ENCODE results near the gene ZGRF1.
"Not testable (repeated sequence)": the region's sequence is repeated elsewhere in the genome, so short reads cannot be mapped to it uniquely, and the experiment has no call there.

ZGRF1 gene

DNA sequence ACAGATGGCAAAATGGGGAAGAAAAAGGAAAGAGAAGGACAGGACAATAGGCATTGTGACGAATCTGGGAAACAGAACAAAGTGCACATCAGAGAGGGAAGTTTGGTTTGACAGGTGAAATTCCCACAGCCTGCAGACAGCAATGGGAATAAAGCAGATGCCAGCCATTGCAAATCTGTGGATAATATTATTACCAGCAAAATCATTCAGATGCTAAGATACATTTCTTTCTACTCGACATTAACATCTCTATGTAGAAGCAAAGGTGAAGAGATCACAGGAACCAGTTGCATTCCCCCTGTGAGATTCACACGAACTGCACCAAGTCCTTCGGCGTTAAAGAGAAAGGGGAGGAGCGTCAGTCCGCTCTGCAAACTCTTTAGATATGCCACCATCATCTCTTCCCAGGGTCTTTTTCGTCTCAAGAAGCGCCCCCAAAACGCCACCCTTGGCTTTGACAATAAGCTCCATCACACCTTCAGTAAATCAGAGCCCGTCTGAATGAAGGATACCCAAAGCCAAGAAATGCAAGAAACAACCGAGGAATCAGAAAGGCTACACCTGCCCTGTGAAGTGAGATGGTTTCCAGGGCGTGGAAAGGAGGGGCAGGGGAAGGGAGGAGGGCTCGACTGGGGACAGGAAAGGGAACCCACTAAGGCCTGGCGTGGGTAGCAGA, 122.6 kb downstream of the ZGRF1 start:
- DNase-seq, result no peak

DNA sequence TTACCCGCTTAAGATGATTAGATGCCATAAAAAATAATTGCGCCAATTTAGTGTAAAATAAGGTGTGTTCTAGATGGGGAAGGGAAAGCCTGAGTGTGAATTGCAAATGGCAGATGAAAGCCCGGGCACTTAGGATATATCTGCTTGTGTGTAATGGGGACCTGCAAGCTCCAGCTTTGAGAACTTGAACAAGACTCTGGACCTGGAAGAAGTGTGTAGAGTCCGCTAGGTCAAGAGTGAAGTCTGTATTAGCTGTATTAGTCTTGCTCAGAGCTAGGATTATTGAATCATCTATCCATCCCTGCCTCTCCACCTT, 124.9 kb downstream of the ZGRF1 start:
- DNase-seq, result no peak

DNA sequence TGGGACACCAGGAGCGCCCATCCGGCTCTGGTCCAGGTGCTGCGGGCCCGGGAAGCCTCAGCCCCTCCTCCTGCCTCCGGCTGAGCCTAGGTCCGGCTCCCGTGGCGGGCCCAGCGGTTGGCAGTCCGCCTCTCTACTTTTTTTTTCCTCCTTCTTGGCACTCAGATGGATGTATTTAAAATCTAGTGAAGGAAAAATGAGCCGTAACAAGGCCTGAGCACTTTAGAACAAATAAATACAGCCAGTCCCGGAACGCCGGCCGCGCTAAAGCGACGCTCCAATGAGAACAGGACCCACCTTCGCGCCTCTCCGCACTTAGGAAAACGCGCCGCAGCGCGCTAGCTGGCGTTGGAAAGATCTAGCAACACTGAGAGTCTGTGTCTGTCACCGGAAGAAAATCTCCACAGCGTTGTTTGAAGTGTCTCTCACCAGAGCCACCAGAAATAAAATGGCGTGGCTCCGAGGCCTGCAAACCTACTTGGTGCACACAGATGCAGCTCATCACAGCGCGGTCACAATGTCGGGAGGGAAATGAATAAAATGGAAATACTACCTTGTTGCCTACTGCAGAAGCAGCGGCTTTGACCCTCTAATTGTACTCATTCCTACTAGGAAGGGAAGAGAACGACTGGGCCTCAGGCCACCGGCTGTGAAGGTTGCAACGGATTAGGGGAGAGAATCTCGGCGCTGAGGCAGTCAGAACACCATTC, 125.5 kb downstream of the ZGRF1 start:
- no peak for DNase-seq

DNA sequence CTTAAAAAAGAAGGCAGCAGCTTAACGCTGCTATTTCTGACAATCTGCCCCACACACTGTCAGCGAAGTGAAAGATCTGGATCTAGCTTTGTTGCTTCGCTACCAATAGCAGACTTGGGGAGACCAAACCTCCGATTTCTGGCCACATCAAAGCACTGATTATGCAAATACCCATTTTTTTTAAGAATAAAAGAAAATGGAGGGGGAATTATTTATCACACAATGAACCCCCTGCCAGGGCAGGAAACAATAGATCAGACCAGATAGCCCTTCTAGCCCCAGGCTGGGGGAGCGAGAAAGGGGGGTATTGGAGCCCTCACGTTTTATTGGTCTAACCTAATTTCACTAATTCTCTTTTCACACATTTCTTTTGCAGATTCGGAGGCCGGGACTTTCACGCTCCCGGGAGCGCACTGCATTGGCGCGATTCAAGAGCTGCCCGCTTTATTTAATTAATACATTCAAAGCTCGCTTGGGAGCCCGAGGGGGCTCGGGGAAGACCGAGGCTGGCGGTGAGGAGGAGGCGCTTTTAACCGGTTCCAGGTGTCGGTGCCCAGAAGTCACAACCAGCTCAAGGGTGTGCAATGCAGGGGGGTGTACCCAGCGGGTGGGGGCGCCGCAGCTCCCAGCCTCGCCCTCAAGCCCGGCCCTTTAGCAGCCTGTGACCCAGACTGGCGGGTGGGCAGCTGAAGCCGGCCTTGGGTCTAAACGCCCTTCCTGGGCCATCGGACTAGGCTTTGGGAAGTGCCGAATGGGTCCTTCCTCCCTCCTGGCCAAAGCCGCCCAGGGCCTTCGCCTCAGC, 126.2 kb downstream of the ZGRF1 start:
- no peak for DNase-seq

DNA sequence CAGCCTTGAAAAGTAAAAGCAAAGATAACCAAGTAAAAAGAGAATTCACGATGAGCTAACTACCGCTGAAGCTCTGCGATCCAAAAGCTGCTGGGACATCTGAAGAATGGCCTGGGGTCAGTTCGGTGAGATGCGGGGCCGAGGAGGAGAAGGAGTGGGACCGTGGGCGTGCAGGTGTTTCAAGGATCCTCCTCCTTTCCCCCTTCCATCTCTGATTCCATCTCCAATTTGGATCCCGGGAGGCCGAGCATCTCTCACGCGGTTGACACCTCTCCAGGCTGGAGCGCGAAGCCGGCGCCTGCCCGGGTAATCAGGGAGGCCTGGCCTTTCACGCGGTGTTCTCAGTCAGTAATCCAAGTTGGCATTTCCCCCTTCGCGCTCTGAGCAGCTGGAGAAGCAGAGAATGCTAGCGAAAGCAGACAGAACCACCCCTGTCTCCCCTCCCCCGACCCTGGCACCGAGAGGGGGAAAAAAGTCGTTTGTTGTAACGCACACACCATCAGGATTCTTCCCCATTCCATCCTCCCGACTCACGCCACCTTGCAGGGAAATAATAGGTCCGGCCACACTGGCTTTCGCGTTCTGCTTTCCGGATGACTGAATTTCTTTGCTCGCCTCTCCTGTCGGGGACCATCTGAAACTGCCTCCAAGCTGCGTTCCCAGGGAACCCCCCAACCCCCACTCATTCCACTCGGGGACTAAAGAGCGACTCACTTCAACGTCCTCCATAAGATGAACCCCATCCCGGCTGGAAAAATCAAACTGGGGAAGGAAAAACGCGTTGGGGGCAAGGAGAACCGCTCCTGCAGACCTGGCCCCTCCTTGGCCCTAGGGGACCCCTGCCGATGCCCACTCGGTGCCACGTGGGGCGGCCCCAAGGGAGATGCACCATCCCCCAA, 127.2 kb downstream of the ZGRF1 start:
- no peak for DNase-seq

DNA sequence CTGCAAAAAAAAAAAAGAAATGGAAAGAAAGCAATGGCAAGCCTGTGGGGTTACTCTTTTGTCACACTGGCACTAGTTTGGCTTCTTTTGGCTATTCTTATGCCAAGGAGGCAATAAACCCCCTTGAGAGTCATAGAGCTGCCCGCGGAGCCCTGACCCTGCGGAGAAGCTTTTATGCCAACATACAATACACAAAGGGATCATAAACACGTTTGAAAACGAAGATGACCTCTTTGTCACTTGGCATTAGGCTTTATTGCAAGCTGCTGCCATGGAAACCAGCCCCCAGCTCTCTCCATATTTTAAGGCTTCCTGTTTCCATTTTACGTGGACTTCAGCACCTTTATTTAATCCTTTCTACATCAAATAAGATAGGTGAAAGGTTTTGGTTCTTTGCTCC, 128.4 kb downstream of the ZGRF1 start:
- DNase-seq, result no peak

DNA sequence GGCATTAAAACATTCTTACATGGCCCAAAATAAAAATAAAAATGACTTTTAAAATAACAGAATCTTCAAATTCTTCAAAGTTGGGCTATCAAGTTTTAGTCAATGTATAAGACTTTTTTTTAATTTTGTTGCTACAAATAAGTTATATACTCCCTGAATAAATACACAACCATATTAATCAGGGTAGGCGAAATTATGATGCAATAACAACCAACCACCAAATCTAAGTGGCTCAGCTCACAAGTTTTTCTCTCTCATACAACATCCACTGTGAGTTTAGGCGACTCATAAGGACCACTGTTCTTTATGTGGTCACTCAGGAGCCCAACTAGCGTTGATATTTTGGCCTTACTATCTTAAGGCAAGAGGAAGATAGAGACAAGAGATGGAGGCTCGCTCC, 131.9 kb downstream of the ZGRF1 start:
- DNase-seq, result no peak

DNA sequence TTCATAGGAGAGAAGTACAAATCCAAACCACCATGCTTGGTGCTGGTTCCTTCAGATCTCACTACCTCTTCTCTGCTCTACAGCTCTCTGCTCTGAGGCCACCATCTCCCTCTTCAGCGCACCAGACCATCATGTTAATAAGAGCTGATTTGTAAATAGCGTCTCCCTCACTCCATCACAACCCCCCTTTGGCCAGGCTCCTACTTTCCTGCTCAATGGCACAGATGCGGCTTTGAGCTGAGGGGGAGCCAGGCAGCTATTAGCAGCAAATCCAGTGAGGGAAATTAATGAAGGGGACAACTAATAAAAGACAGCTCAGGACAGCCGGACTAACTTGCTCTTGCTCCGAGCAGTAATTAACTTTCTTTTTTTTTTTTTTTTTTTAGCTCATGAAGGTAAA, 133.8 kb downstream of the ZGRF1 start:
- no peak for DNase-seq

DNA sequence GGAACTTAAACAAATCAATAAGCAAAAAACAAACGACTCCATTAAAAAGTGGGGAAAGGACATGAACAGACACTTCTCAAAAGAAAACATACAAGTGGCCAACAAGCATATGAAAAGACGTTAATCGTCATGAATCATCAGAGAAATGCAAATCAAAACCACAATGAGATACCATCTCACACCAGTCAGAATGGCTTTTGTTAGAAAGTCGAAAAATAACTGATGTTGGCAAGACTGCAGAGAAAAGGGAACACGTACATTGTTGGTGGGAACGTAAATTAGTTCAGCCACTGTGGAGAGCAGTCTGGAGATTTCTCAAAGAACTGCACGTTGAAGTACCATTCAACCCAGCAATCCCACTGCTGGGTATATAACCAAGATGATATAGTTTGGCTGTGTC, 144.4 kb downstream of the ZGRF1 start:
- no peak for DNase-seq

DNA sequence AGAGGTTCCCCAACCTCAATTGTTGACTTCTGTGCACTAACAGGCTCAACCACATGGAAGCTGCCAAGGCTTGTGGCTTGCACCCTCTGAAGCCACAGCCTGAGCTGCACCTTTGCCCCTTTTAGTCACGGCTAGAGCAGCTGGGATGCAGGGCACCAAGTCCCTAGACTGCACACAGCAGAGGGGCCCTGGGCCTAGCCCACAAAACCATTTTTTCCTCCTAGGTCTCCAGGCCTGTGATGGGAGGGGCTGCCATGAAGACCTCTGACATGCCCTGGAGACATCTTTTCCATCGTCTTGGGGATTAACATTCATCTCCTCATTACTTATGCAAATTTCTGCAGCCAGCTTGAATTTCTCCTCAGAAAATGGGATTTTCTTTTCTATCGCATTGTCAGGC, 145.9 kb downstream of the ZGRF1 start:
- DNase-seq, result not testable (repeated sequence)
